IPS-18a (cell line): ENCODE results near the gene EIF2B5.
A peak's percentile ranks its signal among the peaks of the same experiment; 100 is the strongest.

ENCODE experiments used
- H3K27ac ChIP-seq: one replicate; pipeline ENCODE4 v1.5.1; 2013; ENCODE audit warnings: low read length
- H3K27me3 ChIP-seq: one replicate; pipeline ENCODE4 v1.6.1; 2013; ENCODE audit warnings: mild to moderate bottlenecking, low read length; ENCODE audit not compliant: control insufficient read depth, insufficient read depth
- H3K36me3 ChIP-seq: one replicate; pipeline ENCODE4 v1.6.1; 2013; ENCODE audit warnings: low read depth, low read length; ENCODE audit not compliant: control insufficient read depth
- H3K4me1 ChIP-seq: one replicate; pipeline ENCODE4 v1.6.1; 2013; ENCODE audit warnings: low read depth, low read length; ENCODE audit not compliant: control insufficient read depth
- H3K4me3 ChIP-seq: one replicate; pipeline ENCODE4 v1.5.1; 2013; ENCODE audit warnings: low read length
- H3K9ac ChIP-seq: one replicate; pipeline ENCODE4 v1.6.1; 2013; ENCODE audit warnings: mild to moderate bottlenecking, low read length, moderate library complexity
- H3K9me3 ChIP-seq: one replicate; pipeline ENCODE4 v1.6.1; 2013; ENCODE audit warnings: low read depth, low read length; ENCODE audit not compliant: control insufficient read depth

Gene EIF2B5

DNA sequence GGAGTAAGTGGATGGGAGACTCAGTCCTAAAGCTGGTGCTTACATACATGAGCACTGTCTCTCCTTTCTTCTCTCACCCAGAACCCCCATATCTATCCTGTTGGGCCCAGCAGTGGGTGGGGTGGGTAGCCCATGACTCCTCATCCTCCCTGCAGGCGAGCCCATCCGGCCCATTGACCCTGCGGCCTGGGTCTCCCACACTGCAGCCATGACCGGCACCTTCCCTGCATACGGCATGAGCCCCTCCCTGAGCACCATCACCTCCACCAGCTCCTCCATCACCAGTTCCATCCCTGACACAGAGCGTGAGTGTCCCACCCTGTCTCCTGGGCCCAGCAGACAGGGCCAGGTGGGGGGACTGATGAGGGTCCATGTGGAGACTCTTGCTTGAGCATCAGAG, 31.5 kb downstream of the EIF2B5 start:
- H3K9me3 ChIP-seq, result no peaks in the 10 kb centered on the region
- H3K27ac ChIP-seq, result no peak overlapping the region
- H3K9ac ChIP-seq, result no peak overlapping the region
- H3K4me1 ChIP-seq, result no peaks in the 10 kb centered on the region
- H3K36me3 ChIP-seq, result peaks cover 55% of the 10 kb centered on the region
- H3K4me3 ChIP-seq, result no peak overlapping the region
- H3K27me3 ChIP-seq, result no peaks in the 10 kb centered on the region

- Histone ChIP-seq H3K27me3 (no peaks in the 10 kb centered on the region), H3K4me3 (no peak overlapping the region), H3K9me3 (no peaks in the 10 kb centered on the region), H3K9ac (no peak overlapping the region), H3K27ac (no peak overlapping the region), H3K4me1 (no peaks in the 10 kb centered on the region), H3K36me3 (peaks cover 59% of the 10 kb centered on the region)
These were observed 32.6 kb downstream of the EIF2B5 start for GRCh38 chr3:184167786-184168185.

GRCh38 chr3:184168363-184169120, 33.4 kb downstream of the EIF2B5 start:
- H3K27ac ChIP-seq, result no peak overlapping the region
- no peaks in the 10 kb centered on the region for H3K27me3 ChIP-seq
- H3K36me3 ChIP-seq, result peaks cover 54% of the 10 kb centered on the region

GRCh38 chr3:184169896-184170875, 35.0 kb downstream of the EIF2B5 start:
- H3K4me1 ChIP-seq, result no peaks in the 10 kb centered on the region
- H3K4me3 ChIP-seq, result no peak overlapping the region
- no peaks in the 10 kb centered on the region for H3K27me3 ChIP-seq
- no peak overlapping the region for H3K27ac ChIP-seq
- H3K9ac ChIP-seq, result no peak overlapping the region
- no peaks in the 10 kb centered on the region for H3K9me3 ChIP-seq
- peaks cover 40% of the 10 kb centered on the region for H3K36me3 ChIP-seq

More at GRCh38 chr3:184168363-184169120, 33.4 kb downstream of the EIF2B5 start:
- H3K9me3 ChIP-seq, result no peaks in the 10 kb centered on the region
- H3K4me1 ChIP-seq, result no peaks in the 10 kb centered on the region
- no peak overlapping the region for H3K4me3 ChIP-seq
- no peak overlapping the region for H3K9ac ChIP-seq

- Histone ChIP-seq H3K9ac (no peak overlapping the region), H3K9me3 (no peaks in the 10 kb centered on the region), H3K4me3 (no peak overlapping the region), H3K36me3 (peaks cover 27% of the 10 kb centered on the region), H3K4me1 (peaks cover 1% of the 10 kb centered on the region), H3K27me3 (no peaks in the 10 kb centered on the region), H3K27ac (no peak overlapping the region)
These were observed 36.4 kb downstream of the EIF2B5 start for GRCh38 chr3:184171562-184171961.

DNA sequence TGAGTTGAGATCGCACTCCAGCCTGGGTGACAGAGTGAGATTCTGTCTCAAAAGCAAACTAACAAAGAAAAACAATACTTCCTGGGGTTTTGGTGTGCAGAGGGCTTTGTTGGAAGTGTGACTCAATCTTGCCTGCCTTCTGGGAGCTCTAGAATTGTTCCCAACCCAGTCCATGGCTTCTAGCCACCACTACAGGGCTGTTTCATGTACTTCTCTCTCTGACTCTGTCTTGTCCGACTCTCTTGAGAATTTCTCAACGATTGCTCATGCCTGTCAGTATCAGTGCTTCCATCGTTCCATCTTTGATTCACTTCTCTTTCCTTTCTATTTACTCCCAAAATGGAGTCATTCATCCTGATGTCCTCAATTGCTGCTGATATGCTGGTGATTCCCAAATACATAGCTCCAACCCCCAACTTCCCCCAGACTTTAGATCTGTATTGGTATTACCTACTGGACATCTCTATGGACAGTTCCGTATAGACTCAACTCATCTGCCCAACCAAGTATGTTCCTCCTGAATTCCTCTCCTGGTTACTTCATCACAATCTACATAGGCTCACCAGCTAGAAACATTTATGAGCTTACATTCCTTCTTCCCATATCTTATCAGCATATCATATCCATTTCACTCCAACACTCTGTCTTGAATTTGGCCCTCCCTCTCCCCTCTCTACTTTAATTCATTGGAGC, 37.7 kb downstream of the EIF2B5 start:
- H3K4me1 ChIP-seq, result peaks cover 14% of the 10 kb centered on the region
- H3K4me3 ChIP-seq, result no peak overlapping the region
- H3K27ac ChIP-seq, result no peak overlapping the region
- H3K27me3 ChIP-seq, result no peaks in the 10 kb centered on the region
- H3K9ac ChIP-seq, result no peak overlapping the region
- H3K9me3 ChIP-seq, result no peaks in the 10 kb centered on the region
- peaks cover 24% of the 10 kb centered on the region for H3K36me3 ChIP-seq

DNA sequence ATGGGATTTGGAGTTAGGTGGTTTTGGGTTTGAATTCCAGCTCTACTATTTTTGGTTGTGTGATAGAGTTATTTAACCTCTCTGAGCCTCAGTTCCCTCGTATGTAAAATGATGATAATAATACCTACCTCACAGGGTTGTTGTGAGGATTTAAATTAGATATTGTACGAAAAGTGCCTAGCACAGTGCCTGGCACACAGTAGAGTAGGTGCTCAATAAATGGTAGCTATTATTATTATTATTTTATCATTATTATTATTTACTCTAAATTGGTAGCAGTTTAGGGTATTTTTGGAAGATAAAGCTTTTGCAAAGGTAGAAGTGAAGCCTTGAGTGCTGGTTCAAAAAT, 38.2 kb downstream of the EIF2B5 start:
- Histone ChIP-seq H3K27me3 (no peaks in the 10 kb centered on the region), H3K4me1 (peaks cover 15% of the 10 kb centered on the region), H3K9ac (no peak overlapping the region), H3K9me3 (no peaks in the 10 kb centered on the region), H3K36me3 (peaks cover 24% of the 10 kb centered on the region), H3K4me3 (no peak overlapping the region), H3K27ac (no peak overlapping the region)

DNA sequence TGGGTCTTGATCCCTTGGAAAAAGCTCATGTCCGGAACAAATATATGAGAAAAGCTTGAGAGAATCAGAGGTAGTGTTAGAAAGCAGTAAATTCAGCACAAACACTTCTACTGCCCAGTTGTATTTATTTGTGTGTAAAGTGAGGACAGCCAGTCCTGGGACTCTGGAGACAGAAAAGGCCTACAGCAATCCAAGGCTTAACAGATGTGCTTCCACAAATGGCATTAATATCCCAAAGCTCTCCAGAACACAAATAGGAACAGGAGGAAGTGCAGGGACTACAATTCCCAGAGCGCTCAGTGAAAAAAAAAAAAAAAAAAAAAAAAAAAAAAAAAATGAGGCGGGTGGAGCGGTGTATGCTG, 39.1 kb downstream of the EIF2B5 start:
- H3K4me3 ChIP-seq, result no peak overlapping the region
- H3K4me1 ChIP-seq, result peaks cover 15% of the 10 kb centered on the region
- H3K27ac ChIP-seq, result no peak overlapping the region
- no peaks in the 10 kb centered on the region for H3K9me3 ChIP-seq
- H3K27me3 ChIP-seq, result no peaks in the 10 kb centered on the region
- H3K9ac ChIP-seq, result no peak overlapping the region
- peaks cover 33% of the 10 kb centered on the region for H3K36me3 ChIP-seq

GRCh38 chr3:184174646-184175492, 39.7 kb downstream of the EIF2B5 start, which contains the start of gene AP2M1:
AP2M1 (plus strand) TSS chr3:184174855; CDS start chr3:184176994, 2,139 bp downstream.
- H3K27ac ChIP-seq, result no peak within 1 kb of the TSS
- H3K9me3 ChIP-seq, result no peaks in the 10 kb centered on the region
- H3K9ac ChIP-seq, result peak within 1 kb of the TSS; percentile 91
- H3K4me1 ChIP-seq, result peaks cover 15% of the 10 kb centered on the region
- peak within 1 kb of the TSS; percentile 95 for H3K4me3 ChIP-seq
- no peaks in the 10 kb centered on the region for H3K27me3 ChIP-seq
- H3K36me3 ChIP-seq, result peaks cover 39% of the 10 kb centered on the region

GRCh38 chr3:184175506-184175905, 40.3 kb downstream of the EIF2B5 start:
- peaks cover 15% of the 10 kb centered on the region for H3K4me1 ChIP-seq
- no peak overlapping the region for H3K27ac ChIP-seq
- peak overlapping the region; percentile 95 for H3K4me3 ChIP-seq
- peaks cover 45% of the 10 kb centered on the region for H3K36me3 ChIP-seq
- H3K9ac ChIP-seq, result peak overlapping the region; percentile 91
- H3K27me3 ChIP-seq, result no peaks in the 10 kb centered on the region
- no peaks in the 10 kb centered on the region for H3K9me3 ChIP-seq
